Central memory CD4-positive, alpha-beta T cell (primary cell): ENCODE results near the gene ZBTB42.

Experiments used
- DNase-seq: peaks from one replicate; pipeline ENCODE4 v3.0.0; 2022

ZBTB42 gene

GRCh38 chr14:104769324-104770071 lies 31.4 kb upstream of the ZBTB42 start:
- DNase-seq, result no peak

GRCh38 chr14:104770072-104770579 lies 30.8 kb upstream of the ZBTB42 start:
- DNase-seq, result no peak

GRCh38 chr14:104770851-104771272 lies 30.0 kb upstream of the ZBTB42 start:
- no peak for DNase-seq

- no peak for DNase-seq
Measured at GRCh38 chr14:104771374-104771773, 29.5 kb upstream of the ZBTB42 start.

DNA sequence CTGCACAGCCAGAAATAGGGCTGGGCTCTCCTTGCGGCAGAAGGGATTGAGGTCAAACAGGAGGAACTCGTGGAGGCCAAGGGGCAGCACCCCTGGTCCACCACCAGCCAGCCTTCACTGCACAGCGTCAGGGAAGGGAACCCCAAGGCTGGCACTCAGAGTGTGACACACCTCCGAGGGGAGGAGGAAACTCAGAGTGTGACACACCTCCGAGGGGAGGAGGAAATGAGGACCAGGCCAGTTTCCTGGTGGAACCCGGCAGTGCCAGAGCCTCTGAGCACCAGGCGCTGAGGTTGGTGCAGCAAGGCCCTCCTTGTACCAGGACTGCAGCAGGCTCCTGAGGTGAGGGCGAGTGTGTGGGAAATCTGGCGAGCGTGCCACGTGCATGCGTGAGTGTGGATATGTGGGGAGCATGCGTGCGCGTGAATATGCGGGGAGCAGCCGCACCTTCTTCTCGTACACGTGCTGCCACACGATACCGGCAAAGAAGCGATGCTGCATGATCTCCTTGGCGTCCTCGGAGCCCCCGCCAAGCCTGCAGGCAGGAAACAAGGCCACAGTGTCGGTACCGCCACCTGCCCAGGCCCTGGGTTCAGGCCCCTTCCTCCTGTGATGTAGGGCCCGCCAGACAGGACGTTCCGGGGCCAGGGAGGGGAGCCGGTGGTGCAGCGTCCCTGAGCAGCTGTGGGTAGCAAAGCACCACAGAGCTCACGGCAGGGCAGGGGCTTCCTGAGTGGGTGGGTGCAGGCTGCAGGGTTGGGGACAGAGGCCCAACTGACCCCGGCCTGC lies 28.8 kb upstream of the ZBTB42 start:
- DNase-seq, result no peak

DNA sequence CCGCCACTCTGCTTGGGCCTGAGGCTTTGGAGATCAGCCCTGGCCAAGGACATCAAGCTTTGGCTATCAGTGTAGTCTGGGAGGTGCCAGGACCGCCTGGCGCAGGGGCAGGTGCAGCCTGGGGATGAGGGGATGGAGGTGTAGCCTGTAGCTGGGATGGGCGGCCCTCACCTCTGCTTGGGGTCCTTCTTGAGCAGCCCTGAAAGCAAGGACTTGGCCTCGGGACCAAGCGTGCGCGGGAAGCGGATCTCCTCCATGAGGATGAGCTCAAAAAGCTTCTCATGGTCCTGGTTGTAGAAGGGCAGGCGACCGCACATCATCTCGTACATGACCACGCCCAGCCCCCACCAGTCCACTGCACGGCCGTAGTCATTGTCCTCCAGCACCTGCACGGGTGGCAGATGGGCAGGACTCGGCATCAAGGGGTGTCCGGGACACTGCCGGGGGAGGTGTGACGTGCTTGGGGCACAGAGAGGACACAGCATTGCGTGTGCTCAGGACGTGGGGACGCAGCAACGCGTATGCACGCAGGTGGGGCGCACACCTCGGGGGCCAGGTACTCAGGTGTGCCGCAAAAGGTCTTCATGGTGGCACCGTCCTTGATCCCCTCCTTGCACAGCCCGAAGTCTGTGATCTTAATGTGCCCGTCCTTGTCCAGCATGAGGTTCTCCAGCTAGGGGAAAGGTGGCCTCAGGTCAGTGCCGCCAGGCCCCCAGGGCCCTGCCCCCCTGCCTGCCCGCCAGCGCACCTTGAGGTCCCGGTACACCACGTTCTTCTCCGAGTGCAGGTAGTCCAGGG lies 28.0 kb upstream of the ZBTB42 start:
- DNase-seq, result no peak

- DNase-seq, result no peak
Measured at GRCh38 chr14:104773505-104774452, 27.1 kb upstream of the ZBTB42 start.

GRCh38 chr14:104774453-104775072 lies 26.3 kb upstream of the ZBTB42 start:
- no peak for DNase-seq

DNA sequence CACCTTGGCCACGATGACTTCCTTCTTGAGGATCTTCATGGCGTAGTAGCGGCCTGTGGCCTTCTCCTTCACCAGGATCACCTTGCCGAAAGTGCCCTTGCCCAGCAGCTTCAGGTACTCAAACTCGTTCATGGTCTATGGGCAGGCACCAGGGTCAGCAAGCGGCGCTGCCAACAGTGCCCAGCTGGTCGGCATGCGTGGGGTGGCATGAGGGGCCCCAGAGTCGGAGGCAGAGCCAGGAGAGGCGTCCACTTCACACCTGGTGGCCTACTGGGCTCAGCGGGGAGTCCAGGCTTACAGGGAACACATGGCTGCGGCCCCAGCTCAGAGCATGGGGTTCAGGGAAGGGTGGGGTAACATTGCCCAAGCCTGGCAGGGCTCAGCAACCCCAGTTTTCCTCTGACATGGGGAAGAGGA lies 25.8 kb upstream of the ZBTB42 start:
- DNase-seq, result no peak

DNA sequence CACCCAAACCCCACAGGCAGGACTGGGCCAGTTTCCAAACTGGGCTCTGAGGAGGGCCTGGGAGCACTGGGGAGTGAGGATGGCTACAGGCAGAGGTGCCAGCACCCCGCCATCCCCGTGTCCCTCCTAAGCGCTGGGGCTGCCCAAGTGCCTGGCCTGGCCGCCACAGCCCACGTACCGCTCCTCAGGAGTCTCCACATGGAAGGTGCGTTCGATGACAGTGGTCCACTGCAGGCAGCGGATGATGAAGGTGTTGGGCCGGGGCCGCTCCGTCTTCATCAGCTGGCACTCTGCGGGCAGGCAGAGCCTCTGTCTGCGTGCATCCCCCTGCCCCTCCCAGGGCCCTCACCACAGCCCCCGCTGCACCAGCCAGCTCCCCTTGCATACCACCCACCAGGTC lies 24.4 kb upstream of the ZBTB42 start:
- DNase-seq, result no peak

- no peak for DNase-seq
Measured at GRCh38 chr14:104776961-104777807, 23.7 kb upstream of the ZBTB42 start.

DNA sequence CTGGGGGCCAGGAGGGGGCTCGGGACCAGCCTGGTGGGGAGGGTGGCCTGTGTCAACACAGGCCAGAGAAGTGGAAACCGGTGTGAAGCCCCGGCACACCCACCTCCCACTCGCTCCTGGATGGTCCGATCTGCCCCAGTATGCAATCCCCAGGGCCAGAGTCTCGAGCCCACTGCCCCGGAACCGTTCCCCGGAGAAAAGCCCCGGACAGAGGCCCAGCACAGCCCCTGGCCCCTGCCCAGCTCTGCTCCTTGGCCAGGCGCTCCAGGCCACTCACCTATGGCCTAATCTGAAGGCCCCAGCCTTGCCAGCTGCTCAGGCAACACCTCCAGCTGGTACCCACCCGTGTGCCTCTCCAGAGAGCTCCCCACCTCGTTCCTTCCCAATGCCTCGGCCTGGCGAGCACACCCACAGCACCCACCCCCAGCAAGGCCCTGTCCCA lies 23.1 kb upstream of the ZBTB42 start:
- no peak for DNase-seq

- no peak for DNase-seq
Measured at GRCh38 chr14:104778694-104779331, 22.1 kb upstream of the ZBTB42 start.

DNA sequence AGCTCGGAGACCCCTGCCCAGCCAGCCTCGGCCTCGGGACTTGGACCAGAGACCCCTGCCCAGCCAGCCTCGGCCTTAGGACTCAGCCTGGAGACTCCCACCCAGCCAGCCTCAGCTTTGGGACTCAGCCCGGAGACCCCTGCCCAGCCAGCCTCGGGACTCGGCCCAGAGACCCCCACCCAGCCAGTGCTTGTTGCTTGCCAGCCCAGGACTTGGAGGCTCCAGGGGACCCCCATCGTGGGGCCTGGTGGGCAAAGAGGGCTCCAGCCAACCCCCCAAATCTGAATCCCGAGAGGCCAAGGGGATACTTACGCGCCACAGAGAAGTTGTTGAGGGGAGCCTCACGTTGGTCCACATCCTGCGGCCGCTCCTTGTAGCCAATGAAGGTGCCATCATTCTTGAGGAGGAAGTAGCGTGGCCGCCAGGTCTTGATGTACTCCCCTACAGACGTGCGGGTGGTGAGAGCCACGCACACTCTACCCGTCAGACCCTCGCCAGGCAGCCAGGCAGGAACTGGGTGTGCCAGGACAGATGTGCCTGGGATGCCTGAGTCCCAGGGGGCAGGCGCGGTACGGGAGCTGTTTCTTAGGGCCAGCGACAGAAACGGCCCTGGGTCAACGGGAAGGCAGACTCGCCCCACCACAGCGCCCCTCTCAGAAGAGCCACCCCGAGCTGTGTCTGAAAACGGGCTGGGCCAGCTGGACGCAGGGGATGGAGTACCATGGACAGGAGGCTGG lies 21.0 kb upstream of the ZBTB42 start:
- DNase-seq, result no peak

- DNase-seq, result no peak
Measured at GRCh38 chr14:104780513-104781030, 20.3 kb upstream of the ZBTB42 start.

DNA sequence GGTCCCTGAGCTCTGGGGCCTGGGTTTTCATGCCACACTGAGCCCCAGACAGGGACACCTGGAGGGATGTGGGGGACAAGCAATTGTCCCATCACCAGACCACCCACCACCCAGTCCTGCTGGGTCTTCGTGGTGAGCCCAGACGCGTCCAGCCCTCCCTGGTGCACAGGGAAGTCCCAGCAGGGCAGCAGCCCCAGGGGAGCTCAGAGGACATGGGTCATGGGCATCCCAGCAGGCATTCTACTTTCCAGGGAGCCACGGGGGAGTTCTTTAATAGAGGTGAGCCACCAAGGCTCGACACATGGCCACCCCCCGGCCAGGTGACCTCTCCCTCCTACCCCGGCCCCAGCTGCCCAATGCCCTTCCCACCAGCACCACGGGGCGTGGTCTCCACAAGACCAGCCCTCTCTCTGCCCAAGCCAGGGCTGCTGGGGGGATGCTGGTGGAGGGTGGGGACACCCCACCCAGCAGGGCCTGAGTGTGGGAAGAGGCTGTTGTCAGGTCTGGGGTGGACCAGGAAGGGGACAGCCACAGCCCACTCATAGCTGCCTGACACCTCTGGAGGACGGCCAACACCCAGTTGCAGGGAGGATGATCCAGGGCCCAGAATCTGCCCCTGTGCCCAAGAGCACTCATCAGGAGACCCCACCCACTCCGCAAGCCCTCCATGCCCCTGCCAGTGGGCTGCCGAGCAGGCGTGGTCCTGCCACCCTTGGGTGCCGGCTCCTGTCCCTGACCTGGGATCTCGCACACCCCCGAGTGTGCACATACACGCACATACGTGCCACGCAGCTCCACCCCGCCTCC lies 19.4 kb upstream of the ZBTB42 start:
- no peak for DNase-seq

DNA sequence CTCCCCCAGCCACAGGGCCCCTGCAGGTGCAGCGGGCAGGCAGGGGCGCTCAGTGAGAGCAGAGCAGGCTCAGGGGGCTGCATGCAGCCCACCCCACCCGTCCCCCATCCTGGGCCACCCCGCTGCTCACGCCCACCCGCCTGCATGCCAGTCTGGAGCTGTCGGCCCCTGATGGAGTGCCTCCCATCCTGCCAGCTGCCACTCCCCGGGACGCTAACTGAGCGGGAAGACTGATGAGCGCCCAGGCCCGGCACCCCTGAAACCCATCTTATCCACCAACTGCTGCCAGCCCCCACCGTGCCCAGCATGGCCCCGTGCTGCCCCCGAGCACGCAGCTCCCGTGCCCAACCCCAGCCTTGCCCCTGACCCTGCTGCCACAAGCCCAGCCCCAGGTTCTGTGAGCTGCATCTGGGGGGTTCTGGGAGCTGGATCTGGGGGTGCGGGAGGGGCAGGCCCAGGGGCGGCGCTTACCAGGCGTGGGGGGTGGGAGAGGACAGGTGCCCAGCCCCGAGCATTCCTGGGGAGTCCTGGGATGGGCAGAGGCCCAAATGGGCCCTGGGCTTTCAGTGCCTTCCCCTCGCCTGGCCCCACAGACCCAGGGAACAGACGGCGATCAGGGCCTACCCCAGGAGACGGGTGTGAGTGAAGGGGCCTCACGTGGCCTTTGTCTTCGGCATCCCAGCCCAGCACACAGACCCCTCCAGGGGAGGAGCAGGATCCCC lies 18.7 kb upstream of the ZBTB42 start:
- DNase-seq, result no peak

DNA sequence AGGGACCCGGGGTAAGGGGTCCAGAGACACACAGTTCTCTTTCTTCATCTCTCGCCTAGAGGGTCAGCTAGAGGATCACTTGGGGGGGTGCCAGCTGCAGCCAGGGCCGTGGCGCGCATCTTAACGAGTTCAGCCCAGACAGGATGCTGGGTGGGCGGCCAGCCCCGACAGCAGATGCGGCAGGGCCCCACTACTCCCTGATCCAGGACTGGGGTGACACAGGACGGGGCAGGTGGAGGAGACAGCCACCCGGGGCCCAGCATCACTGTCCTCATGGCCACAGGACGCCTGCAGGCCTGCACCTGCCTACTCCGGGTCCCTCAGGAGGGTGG lies 18.1 kb upstream of the ZBTB42 start:
- DNase-seq, result no peak
